GM23338 (cell line): ENCODE measurements around the gene FAM50A.

ENCODE experiments used
- EZH2phosphoT487 ChIP-seq: fragments of 200-600 bp; sonication (generic); IDR thresholded peaks from one replicate; pipeline ENCODE4 v1.8.1; 2018; ENCODE audit warnings: antibody characterized with exemption; ENCODE audit not compliant: unreplicated experiment
- POLR2AphosphoS5 ChIP-seq: IDR thresholded peaks from 2 replicates; pipeline ENCODE4 v1.6.1; 2016; ENCODE audit warnings: antibody characterized with exemption, low read depth
- TF ChIP-seq, protein P1 (sequence below), 2 experiments: fragments of 200-600 bp in 1 of 2; sonication (generic) in 1 of 2; conservative IDR thresholded peaks; 2 replicates each; pipeline versions ENCODE4 v1.5.1 to v1.6.1; 2016 to 2017; ENCODE audit warnings: antibody characterized with exemption in 2 of 2, low read depth in 2 of 2, mild to moderate bottlenecking in 2 of 2, moderate library complexity in 1 of 2
- TF ChIP-seq, protein P2 (sequence below): IDR thresholded peaks from one replicate; pipeline ENCODE4 v1.6.1; 2018; ENCODE audit warnings: antibody characterized with exemption; ENCODE audit not compliant: unreplicated experiment

GRCh38 chrX:154417157-154417556 lies 26.8 kb upstream of the FAM50A start:
- TF ChIP-seq, protein P1, sequence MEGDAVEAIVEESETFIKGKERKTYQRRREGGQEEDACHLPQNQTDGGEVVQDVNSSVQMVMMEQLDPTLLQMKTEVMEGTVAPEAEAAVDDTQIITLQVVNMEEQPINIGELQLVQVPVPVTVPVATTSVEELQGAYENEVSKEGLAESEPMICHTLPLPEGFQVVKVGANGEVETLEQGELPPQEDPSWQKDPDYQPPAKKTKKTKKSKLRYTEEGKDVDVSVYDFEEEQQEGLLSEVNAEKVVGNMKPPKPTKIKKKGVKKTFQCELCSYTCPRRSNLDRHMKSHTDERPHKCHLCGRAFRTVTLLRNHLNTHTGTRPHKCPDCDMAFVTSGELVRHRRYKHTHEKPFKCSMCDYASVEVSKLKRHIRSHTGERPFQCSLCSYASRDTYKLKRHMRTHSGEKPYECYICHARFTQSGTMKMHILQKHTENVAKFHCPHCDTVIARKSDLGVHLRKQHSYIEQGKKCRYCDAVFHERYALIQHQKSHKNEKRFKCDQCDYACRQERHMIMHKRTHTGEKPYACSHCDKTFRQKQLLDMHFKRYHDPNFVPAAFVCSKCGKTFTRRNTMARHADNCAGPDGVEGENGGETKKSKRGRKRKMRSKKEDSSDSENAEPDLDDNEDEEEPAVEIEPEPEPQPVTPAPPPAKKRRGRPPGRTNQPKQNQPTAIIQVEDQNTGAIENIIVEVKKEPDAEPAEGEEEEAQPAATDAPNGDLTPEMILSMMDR (conservative IDR thresholded peaks at IDR 0.05; ENCODE audit: low read depth in 2 of 2), result no peak
- TF ChIP-seq, protein P2, sequence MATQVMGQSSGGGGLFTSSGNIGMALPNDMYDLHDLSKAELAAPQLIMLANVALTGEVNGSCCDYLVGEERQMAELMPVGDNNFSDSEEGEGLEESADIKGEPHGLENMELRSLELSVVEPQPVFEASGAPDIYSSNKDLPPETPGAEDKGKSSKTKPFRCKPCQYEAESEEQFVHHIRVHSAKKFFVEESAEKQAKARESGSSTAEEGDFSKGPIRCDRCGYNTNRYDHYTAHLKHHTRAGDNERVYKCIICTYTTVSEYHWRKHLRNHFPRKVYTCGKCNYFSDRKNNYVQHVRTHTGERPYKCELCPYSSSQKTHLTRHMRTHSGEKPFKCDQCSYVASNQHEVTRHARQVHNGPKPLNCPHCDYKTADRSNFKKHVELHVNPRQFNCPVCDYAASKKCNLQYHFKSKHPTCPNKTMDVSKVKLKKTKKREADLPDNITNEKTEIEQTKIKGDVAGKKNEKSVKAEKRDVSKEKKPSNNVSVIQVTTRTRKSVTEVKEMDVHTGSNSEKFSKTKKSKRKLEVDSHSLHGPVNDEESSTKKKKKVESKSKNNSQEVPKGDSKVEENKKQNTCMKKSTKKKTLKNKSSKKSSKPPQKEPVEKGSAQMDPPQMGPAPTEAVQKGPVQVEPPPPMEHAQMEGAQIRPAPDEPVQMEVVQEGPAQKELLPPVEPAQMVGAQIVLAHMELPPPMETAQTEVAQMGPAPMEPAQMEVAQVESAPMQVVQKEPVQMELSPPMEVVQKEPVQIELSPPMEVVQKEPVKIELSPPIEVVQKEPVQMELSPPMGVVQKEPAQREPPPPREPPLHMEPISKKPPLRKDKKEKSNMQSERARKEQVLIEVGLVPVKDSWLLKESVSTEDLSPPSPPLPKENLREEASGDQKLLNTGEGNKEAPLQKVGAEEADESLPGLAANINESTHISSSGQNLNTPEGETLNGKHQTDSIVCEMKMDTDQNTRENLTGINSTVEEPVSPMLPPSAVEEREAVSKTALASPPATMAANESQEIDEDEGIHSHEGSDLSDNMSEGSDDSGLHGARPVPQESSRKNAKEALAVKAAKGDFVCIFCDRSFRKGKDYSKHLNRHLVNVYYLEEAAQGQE, result no peak
- no peak for TF ChIP-seq POLR2AphosphoS5
- no peak for TF ChIP-seq EZH2phosphoT487
